Activated naive CD4-positive, alpha-beta T cell (primary cell): ENCODE measurements around the gene IL19.

ENCODE experiments used
- DNase-seq, 4 experiments: peaks; one replicate each; lab custom pipeline; 2025; lab: John Stamatoyannopoulos, UW

IL19 gene

DNA sequence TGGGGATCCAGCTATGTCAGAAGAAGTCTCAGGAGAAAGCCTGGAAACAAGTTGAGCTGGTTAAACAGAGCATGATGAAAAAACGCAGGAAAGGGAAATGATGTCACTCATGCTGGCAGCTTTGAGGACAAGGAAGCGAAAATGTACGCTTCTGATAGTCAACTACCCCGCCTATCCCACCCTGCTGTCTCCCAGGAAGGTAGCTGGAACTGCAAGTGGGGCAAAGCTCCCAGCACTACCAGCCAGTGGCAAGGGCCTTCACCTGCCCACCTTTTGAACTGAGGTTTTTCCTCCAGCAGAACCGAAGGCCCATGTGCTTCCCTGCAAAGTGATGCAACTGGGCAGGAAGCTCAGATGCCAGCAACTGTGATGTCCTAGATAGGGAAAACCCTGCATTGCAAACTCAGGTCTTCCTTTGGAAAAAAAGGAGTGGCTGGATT, 88.5 kb downstream of the IL19 start:
- no peak for DNase-seq

DNA sequence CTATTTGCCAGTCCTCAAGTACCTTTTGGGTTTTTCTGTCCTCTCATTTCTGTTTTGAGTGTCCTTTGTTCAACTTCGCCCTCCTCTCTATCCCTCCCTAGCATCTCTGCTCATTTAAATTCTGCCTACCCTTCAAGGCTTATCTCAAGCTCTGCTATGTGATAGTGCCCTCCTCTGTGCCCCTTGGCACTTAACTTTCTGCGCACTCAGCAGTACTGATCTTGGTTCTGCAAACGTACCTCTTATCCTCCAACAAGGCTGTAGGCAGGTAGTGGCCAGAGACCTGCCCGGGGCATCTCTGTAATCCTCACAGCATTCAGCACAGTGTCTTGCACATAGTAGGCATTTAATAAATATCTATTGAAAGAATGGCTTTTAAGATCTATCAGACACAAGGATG, 89.6 kb downstream of the IL19 start:
- no peak for DNase-seq

DNA sequence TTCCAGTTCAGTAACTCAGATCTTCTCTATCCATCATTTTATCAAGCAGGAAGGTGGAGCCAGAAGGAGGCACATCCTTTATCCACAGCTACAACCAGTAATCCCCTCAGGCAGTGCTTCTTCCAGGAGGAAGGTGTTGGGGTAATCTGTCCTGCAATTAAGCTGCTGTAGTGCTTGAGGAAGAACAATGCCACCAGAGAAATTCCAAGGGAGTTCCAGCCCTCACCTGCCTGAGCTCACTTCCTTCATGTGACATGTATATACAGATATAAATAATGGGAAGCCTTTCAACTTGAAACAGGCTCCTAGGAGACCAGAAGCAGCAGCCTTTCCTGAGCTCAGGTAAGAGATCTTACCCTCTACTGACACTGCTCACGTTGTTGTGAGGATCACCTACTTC, 92.7 kb downstream of the IL19 start:
- no peak for DNase-seq

DNA sequence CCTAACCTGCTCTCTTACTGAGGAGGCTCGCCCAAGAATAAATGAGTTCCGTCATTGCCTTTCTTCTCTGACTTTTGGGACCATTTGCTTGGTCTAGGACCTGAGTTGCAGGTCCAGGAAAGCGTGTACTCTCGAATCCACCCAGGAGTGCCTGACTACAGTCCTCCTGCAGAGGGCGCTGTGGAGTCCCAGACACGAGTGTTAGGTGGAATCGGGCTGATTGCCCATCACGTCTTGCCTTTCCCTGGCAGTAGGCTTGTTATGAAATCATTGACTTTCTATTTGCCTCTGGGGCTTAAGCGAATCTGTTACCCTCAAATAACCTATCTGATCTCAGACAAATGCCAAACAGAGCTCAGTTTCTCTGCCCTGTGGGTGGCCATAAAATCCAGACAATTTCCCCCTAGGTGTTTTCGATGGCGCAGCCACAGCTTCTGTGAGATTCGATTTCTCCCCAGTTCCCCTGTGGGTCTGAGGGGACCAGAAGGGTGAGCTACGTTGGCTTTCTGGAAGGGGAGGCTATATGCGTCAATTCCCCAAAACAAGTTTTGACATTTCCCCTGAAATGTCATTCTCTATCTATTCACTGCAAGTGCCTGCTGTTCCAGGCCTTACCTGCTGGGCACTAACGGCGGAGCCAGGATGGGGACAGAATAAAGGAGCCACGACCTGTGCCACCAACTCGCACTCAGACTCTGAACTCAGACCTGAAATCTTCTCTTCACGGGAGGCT, 94.5 kb downstream of the IL19 start, which contains the start of gene IL20:
Gene IL20 (plus strand): TSS at position 685 of the 733 bp plus-strand sequence. CDS start 230 bp downstream, outside the sequence.
- peak; percentile 47 to 86 (median 82) for DNase-seq

DNA sequence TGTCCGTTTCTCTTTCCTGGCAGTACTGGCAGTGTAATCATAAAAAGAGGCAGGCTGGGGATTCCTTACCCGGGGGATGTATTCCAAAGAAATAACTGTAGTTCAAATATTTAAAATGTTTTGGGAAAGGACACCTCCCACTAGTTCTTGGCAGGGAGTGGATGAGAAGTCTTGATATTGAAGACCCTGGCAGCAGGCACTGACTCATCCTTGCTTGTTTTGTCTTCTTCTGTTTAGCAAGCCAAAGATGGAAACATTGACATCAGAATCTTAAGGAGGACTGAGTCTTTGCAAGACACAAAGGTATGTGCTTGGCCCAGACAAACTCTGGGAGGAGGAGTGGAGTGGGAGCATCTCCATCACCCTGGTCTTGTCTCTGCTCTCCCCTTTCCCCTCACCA, 95.5 kb downstream of the IL19 start:
- no peak for DNase-seq

DNA sequence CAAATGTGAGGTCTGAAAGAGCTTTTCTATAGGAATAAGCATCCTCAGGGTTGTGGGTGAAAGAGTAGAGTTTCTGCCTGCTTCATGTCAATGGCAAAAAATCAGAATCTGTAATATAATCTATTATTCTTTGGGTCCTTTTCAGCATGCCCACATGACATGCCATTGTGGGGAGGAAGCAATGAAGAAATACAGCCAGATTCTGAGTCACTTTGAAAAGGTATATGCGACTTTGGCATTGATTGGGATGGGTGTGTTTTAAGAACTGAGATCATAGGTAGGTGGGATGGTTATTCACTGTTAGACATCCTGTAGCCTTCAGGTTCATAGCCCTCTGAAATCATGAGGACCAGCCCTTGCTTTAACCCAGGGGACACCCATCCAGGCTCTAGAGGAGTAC, 96.7 kb downstream of the IL19 start:
- no peak for DNase-seq

DNA sequence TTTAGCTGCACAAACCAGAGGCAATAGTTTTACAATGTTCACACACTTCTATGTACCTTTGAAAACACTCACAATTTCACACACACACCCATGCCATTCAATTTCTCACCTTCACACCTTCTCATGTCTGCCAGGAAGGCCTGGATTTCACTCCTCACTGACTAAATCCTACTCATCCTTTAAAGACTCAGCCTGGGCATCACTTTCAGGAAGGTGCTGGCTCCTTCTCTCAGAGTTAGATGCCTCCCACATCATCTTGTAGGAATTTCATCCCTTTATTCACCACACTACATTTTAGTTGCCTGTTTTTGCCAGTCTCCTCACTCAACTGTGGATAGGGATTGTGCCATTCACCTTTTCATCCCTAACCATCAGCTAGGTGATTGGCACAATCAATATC, 97.1 kb downstream of the IL19 start:
- no peak for DNase-seq

DNA sequence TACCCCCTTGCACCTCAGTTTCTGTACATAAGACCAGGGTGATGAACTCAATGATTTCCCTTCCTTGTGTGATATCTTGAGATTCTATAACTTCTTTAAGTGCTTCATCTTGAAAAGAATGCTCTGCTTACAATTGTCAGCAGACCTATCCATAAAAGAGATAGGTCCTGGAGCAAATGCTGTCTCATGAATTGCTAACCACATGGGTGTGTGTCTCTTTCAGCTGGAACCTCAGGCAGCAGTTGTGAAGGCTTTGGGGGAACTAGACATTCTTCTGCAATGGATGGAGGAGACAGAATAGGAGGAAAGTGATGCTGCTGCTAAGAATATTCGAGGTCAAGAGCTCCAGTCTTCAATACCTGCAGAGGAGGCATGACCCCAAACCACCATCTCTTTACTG, 97.7 kb downstream of the IL19 start:
- DNase-seq = no peak

DNA sequence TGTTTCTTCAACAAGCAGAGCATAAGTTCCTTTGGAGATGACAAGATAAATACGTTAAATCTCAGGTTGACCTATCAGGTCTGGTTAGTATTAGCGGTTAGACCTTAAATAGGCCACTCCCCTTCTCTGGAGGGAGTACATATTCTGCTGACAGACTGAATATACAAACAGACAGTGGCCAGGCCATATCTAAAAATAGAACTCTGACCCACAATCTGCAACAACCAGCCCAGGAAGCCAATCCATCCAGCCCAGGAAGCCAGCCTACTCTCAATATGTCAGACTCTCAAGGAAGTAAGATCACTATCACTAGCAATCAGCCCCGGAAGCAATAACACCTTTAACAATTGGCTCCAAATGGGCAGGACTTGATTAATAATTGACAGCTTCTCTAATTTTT, 101.6 kb downstream of the IL19 start:
- no peak for DNase-seq

DNA sequence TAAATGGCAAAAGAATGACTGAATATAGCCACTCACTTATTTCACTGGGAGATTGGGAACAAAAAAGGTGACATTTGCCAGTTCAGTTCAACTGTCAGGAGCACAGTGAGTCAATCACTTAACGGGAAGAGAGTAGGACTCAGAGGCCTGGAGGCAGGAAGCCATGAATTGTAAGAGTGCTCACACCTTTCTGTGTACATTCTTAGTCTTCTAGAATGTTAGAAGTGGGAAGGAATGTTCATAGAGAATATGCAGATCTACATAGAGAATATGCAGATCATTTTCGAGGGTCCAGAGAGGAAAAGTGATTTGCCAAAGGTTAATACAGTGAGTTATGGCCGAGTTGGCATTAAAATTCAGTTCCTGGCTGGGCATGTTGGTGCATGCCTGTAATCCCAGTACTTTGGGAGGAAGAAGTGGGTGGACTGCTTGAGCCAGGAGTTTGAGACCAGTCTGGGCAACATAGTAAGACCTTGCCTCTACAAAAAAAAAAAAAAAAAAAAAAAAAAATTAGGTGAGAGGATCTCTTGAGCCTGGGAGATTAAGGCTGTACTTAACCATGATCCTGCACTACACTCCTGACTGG, 103.1 kb downstream of the IL19 start:
- no peak for DNase-seq

DNA sequence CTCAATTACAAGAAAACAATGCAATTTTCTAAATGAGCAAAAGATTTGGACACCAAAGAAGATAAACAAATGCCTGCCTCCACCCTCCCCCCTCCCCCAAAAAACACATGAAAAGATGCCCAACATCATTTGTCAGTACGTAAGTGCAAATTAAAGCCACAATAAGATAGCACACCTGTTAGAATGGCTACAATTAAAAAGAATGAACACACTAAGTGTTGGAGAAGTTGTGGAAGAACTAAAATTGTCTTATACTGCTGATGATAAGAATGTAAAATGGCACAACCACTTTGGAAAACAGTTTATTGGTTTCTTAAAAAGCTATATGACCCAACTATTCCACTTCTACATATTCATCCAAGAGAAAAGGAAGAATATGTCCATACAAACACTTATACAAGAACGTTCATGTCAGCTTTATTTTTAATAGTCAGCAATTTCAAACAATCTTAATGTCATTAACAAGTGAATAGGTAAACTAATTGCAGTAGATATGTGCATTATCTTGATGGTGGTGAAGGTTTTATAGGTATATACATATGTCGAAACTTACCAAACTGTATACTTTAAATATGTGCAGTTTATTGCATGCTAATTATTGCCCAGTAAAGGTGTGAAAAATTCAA, 105.3 kb downstream of the IL19 start:
- no peak for DNase-seq

DNA sequence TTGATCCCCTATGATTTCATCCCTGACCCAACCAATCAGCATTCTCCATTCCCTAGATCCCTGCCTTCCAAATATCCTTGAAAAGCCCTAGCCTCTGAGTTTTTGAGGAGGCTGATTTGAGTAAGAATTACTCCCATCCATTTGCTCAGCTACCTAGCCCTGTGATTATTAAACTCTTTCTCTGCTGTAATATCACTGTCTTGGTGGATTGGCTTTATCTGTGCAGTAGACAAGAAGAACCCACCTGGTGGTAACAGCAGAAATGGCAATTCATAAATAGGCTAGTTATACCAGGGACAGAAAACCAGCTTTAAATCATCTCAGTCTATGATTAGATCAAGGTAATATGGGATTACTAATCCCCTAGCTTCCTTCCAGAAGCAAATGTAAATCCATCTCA, 107.9 kb downstream of the IL19 start:
- no peak for DNase-seq

DNA sequence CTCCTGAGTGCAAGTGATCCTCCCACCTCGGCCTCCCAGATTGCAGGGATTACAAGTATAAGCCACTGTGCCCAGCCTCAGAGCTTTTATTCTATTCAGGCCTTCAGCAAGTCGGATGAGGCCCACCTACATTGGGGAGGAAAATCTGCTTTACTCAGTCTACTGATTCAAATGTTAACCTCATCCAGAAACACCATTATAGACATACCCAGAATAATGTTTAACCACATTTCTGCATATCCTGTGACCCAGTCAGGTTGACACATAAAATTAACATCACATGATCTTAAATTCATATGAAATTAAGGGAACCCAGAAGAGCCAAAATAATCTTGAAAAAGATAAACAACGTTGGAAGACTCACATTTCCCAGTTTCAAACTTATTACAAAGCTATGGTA, 109.7 kb downstream of the IL19 start:
- no peak for DNase-seq

DNA sequence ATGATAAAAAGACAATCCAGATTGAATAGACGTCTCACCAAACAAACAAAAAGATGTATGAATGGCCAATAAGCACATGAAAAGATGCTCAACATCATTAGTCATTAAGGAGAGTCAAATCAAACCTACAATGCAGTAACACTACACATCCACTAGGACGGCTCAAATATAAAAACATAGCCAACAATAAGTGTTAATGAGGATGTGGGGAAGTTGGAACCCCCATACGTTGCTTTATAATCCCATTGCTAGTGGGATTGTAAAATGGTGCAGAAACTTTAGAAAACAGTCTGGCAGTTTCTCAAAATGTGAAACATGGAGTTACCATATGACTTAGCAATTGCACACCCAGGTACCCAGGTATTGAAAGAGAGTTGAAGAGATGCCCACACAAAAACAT, 112.0 kb downstream of the IL19 start:
- DNase-seq = no peak

DNA sequence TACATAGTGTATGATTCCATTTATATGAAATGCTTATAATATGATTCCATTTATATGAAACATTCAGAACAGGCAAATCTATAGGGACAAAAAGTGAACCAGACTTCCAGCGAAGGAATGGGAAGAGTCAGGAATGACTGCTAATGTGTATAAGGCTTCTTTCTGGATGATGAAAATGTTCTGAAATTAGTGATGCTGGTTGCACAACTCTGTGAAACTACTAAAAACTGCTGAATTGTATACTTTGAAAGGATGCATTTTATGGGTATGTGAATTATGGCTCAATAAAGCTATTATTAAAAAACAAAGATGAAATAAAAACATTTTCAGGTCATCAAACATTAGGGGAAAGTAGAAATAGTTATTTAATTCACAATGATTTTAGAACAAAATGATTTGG, 112.6 kb downstream of the IL19 start:
- no peak for DNase-seq

DNA sequence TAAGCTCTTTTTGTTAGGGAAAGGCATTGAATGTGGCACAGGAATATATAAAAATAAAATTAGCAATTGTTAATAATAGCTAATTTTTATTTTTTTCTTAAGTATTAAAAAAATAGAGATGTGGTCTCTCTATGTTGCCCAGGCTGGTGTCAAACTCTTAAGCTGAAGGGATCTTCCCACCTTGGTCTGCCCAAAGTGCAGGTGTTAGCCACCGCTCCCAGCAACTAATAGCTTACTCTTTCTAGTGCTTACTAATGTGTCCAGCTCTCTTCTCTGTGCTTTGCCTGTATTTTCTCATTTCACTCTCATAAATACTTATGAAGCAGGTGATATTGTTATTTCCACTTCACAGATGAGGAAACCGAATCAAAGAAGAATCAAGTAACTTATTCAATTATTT, 113.3 kb downstream of the IL19 start:
- no peak for DNase-seq

DNA sequence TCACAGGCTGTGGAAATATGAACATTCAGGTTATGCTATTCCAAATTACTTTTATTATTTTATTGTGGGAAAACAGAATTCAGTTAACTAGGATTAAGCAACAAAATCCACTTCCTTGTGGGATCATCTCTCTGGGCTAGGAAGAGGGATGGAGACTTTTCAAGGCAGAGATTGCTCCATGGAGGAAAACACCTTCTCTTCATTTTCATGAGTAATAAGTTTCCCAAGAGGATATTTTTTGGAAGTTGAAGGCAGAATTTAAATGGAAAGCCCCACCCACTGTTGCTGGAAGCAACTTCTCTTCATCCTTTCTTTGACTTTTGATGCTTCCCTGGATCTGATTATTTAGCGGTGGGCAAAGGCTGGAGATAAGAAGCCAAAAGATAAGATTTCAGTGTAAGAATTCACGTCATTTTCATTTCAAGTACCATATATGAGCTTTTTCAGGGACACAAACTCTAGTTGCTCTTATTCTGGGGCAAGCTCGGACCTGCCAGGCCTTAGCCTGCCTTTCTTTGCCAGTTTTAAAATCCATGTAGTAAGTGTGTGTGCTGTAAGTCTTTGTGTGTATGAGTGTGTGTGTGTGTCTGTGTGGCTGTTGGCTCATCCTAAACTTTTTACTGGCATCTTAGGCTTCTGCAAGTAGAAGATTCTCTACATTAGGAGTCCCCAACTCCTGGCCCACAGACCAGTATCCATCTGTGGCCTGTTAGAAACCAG, 114.9 kb downstream of the IL19 start:
- no peak for DNase-seq

DNA sequence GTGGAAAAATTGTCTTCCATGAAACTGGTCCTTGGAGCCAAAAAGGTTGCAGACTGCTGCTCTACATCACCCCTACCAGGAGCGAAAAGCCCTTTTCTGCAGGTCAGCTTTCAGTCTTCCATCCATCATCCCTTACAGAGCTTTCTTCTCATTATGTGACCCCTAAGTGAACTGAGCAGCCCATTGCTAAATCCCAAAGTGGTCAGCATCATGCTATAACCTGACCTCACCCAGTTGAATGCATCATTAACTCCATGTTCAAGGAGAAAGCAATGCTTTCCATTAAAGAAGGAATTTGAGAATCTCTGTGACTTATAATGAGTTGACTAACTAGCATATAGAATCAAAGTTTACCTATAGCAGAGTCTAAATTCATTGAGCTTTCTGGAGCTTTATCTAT, 116.3 kb downstream of the IL19 start:
- DNase-seq = no peak

DNA sequence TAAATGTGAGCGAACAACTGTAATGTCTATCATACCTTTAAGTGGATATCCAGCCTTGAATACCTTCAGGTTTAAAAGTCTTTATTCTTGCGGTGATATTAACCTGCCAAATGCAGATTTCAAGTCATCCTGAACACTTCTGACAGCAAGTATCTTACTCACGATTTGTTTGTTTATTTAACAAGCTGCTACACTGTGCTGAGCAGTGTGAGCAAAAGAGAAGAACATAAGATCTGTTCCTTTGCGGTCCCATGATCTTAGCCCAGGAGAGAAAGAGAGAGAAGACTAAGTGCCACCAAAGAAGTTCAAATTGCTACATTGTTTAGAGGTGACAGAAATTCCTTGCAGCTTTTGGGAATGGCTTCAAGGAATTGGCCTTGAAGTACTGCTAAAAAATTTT, 117.1 kb downstream of the IL19 start:
- no peak for DNase-seq

DNA sequence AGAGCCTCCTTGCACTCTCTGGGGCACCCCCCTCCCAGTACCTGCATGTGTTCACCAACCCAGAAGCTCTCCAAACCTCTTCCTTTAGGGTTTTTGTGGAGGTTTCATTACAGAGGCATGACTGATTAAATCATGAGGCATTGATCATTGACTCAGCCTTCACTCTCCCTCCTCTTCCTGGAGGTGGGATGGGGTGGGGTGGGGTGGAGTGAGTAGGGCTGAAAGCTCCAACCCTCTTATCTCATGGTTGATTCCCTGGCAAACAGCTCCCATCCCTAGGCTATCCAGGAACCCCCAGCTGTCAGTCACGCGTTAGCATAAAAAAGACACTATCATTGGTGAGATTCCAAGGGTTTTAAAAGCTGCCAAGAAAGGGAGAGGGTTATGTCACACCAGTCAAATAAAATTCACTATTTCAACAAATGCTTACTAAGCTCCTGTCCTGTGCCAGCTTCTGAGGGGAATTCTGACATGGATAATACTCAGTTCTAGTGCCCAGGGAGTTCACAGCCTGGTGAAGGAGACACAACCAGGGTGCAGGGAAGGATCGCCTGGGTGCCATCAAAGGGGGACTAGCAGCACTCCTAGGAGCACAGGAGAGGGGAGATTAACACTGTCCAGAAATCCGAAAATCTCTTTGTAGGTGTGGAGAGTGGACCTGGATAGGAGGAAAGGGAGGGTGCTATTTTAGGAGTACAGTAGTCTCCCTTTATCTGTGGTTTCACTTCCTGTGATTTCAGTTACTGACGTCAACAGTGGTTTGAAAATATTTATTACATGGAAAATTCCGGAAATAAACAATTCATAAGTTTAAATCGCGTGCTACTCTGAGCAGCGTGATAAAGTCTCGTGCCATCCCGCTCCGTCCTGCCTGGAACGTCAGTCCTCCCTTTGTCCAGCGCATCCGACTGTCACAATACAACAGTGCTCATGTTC, 119.8 kb downstream of the IL19 start:
- DNase-seq = no peak

DNA sequence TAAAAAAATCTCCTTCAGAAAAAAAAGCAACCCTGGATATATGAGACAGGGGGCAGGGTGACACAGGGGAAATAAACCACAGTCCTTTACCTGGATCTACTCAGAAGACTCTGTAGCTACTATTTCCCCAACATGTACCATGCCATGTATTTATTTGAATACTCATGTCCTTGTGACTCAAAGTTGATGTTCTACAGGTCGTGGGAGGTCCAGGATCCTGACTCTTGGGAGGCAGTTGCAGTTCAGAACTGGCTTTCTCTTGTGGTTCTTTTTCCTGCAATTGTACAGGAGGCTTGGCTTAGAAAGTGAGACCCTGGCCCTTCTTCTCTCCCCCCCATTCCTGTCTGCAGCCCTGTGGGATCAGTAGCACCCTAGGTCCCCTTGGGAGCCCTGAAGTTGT, 120.8 kb downstream of the IL19 start:
- DNase-seq = no peak
